ENCODE results near the gene TSPAN32. TPM values are rescaled to one million over a fixed set of nuclear protein-coding genes. Genes with fewer than 3 reads are reported as not detected.

TSPAN32 gene
- total and polyA plus RNA-seq, 2 donors (not counting 3 experiments of a cell fraction or from before 2014, with no cell fraction given), result not detected

DNA sequence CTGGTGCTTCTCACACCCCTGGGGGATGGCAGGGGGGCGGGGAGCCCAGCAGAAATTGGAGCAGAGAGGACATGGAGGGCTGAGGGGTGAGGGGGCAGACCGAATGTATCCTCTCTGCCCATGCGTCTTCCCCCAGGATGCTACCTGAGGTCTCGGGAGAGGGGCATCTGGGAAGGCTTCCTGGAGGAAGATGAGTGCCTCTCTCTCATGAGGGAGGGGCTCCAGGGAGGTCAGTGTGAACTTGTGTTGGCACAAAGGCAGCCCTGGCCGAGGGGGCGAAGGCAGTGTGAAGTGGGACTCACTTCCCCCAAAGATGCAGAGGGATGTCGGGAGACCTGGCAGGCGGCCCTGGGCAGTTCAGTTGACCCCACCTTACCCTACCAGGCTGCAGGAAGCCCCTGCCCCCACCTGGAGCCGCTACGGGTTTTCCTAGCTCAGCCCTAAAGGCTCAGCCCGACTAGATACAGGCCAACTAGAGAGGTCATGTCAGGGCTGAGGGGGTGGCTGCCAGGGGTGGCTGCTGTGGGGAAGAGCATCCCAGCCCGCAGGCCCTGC, 41.8 kb upstream of the TSPAN32 start:
- TF ChIP-seq JUN (IDR thresholded peaks at IDR 0.05; ENCODE audit: borderline replicate concordance, insufficient read depth, insufficient read length, low read depth) (no peak), POLR2AphosphoS5 (IDR thresholded peaks at IDR 0.05; ENCODE audit: insufficient read depth, low read depth, low read length) (no peak), POLR2A (IDR thresholded peaks at IDR 0.05; ENCODE audit: low read depth, low read length) (no peak), MAX (IDR thresholded peaks at IDR 0.05; ENCODE audit: insufficient read depth, insufficient read length) (no peak)
- Histone ChIP-seq H3K4me2 (ENCODE audit: insufficient read depth, low read length) (no peak overlapping the region), H3K9me3 (replicated peaks; ENCODE audit: control insufficient read depth, insufficient read depth, low read length) (no peaks in the 10 kb centered on the region), H3K9ac (replicated peaks; ENCODE audit: extremely low read depth, insufficient read depth, low read length) (no peak overlapping the region), H3K27ac (ENCODE audit: insufficient read depth, low read depth, low read length) (no peak overlapping the region), H3K4me1 (ENCODE audit: control insufficient read depth, extremely low read depth, insufficient read depth, low read length) (no peaks in the 10 kb centered on the region), H3K36me3 (ENCODE audit: control insufficient read depth in 2 of 2, extremely low read depth in 1 of 2, insufficient read depth in 2 of 2, low read length in 2 of 2) (no peaks in the 10 kb centered on the region), H2AFZ (ENCODE audit: low read depth, low read length) (no peak overlapping the region), H3K4me3 (replicated peaks in 1 of 3; ENCODE audit: insufficient read depth in 1 of 3, low read depth in 1 of 3, low read length in 3 of 3) (no peak overlapping the region), H4K20me1 (replicated peaks; ENCODE audit: control insufficient read depth, extremely low read depth, insufficient read depth, low read length) (no peaks in the 10 kb centered on the region), H3K79me2 (ENCODE audit: control insufficient read depth, insufficient read depth, low read length) (no peaks in the 10 kb centered on the region), H3K9me1 (replicated peaks; ENCODE audit: control insufficient read depth, extremely low read depth, insufficient read depth, low read length) (no peaks in the 10 kb centered on the region), H3K27me3 (ENCODE audit: control insufficient read depth in 2 of 2, insufficient read depth in 2 of 2, low read length in 2 of 2) (no peaks in the 10 kb centered on the region)
- BruUV-seq (replicated peaks), result no TSS peak
- FAIRE-seq (no peak), DNase-seq (ENCODE audit: low read depth, low spot score) (no peak)
- CTCF ChIA-PET, result no interaction called here
- dilution Hi-C loops (cut with MboI; ENCODE audit: extremely low pct_ligation_motif_present, low sequenced_read_pairs), result no loop called here
- POLR2A ChIA-PET, result no interaction called here
- intact Hi-C loops (cut with micrococcal nuclease), result no loop called here

DNA sequence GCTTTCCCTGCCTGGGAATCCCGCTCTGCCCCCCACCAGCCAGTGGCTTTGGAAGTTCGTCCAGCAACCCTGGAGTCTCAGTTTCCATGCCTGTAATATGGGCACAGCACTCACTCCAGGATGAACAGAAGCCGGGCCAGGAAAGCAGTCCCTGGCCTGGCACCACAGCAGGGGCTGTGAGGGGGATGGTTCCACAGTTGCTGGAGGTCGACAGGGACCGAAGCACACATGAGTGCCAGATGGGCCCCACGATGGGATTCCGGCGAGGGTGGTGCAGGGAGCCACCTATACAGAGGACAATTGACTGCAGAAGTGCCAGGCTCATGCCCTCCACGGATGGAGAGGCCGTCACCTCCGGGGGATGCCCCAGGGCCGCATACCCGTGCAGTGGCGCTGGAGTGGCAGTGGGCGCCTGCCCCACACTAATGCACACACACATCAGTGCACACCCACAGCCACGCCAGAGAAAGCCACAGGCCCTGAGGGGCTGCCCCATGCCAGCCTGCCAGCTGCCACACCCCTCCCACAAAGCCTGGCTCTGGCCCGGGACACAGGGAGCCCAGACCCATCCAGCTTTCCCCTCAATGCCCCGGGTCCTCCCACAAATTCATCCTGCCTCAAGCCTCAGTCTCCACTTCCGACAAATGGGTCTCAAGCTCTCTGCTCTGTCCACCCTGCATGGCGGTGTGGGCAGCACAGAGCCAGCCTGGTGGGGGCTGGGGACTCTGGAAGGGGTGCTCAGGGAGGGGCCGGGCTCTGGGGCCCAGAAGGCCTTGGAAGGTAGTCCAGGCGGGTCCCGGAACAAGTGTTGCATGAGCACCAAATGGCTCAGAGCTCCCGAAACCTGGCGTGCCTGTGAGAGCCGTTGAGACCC, 41.1 kb upstream of the TSPAN32 start:
- no TSS peak for BruUV-seq (replicated peaks)
- ChIA-PET POLR2A (no interaction called here), CTCF (no interaction called here)
- H3K27ac ChIP-seq (ENCODE audit: insufficient read depth, low read depth, low read length), result no peak overlapping the region
- FAIRE-seq, result no peak
- H3K4me2 ChIP-seq (ENCODE audit: insufficient read depth, low read length), result no peak overlapping the region
- no peaks in the 10 kb centered on the region for H3K9me1 ChIP-seq (replicated peaks; ENCODE audit: control insufficient read depth, extremely low read depth, insufficient read depth, low read length)
- H4K20me1 ChIP-seq (replicated peaks; ENCODE audit: control insufficient read depth, extremely low read depth, insufficient read depth, low read length), result no peaks in the 10 kb centered on the region
- H3K4me3 ChIP-seq (replicated peaks in 1 of 3; ENCODE audit: insufficient read depth in 1 of 3, low read depth in 1 of 3, low read length in 3 of 3), result no peak overlapping the region
- H3K9ac ChIP-seq (replicated peaks; ENCODE audit: extremely low read depth, insufficient read depth, low read length), result no peak overlapping the region
- H3K9me3 ChIP-seq (replicated peaks; ENCODE audit: control insufficient read depth, insufficient read depth, low read length), result no peaks in the 10 kb centered on the region
- no peaks in the 10 kb centered on the region for H3K79me2 ChIP-seq (ENCODE audit: control insufficient read depth, insufficient read depth, low read length)
- H2AFZ ChIP-seq (ENCODE audit: low read depth, low read length), result no peak overlapping the region
- H3K4me1 ChIP-seq (ENCODE audit: control insufficient read depth, extremely low read depth, insufficient read depth, low read length), result no peaks in the 10 kb centered on the region
- dilution Hi-C loops (cut with MboI; ENCODE audit: extremely low pct_ligation_motif_present, low sequenced_read_pairs) (no loop called here), intact Hi-C loops (cut with micrococcal nuclease) (no loop called here)
- H3K36me3 ChIP-seq (ENCODE audit: control insufficient read depth in 2 of 2, extremely low read depth in 1 of 2, insufficient read depth in 2 of 2, low read length in 2 of 2), result no peaks in the 10 kb centered on the region
- peaks cover 0 to 2% of the 10 kb centered on the region in 2 experiments for H3K27me3 ChIP-seq (ENCODE audit: control insufficient read depth in 2 of 2, insufficient read depth in 2 of 2, low read length in 2 of 2)
- TF ChIP-seq FOS (IDR thresholded peaks at IDR 0.05; ENCODE audit: borderline replicate concordance, insufficient read depth, low read length), result no peak
- TF ChIP-seq MAX (IDR thresholded peaks at IDR 0.05; ENCODE audit: insufficient read depth, insufficient read length), result no peak
- DNase-seq (ENCODE audit: low read depth, low spot score), result no peak

All from endothelial cell of umbilical vein (primary cell).